ENCODE results near the gene RAB33B.

RAB33B gene

GRCh38 chr4:139470295-139470694 lies 16.4 kb downstream of the RAB33B start:
- Histone ChIP-seq H3K4me2 (ENCODE audit: low read depth, low read length, poor library complexity, severe bottlenecking) (no peak overlapping the region), H3K4me3 (ENCODE audit: insufficient read depth, low read length, poor library complexity, severe bottlenecking) (no peak overlapping the region), H2AFZ (ENCODE audit: low read depth, low read length, severe bottlenecking) (no peak overlapping the region), H3F3A (ENCODE audit: insufficient read depth) (no peaks in the 10 kb centered on the region), H3K27ac (ENCODE audit: low read depth, low read length) (no peak overlapping the region), H3K27me3 (ENCODE audit: low read length) (no peaks in the 10 kb centered on the region), H3K79me2 (ENCODE audit: insufficient read depth, low read length) (peaks cover 36% of the 10 kb centered on the region; the same call in 1 of the 2 replicates), H4K20me1 (ENCODE audit: low read depth, low read length) (no peaks in the 10 kb centered on the region), H3K9ac (ENCODE audit: low read length) (no peak overlapping the region), H3K9me3 (ENCODE audit: insufficient read depth, low read length) (no peaks in the 10 kb centered on the region), H3K9me2 (replicated peaks; ENCODE audit: insufficient read depth, low read length) (no peaks in the 10 kb centered on the region), H3K36me3 (ENCODE audit: low read length) (peaks cover 3% of the 10 kb centered on the region; the same call in 1 of the 2 replicates)
- no peak for TF ChIP-seq EZH2phosphoT487 (conservative IDR thresholded peaks at IDR 0.05; ENCODE audit: low read length)
- no peak for TF ChIP-seq CTCF (IDR thresholded peaks at IDR 0.05; ENCODE audit: insufficient read depth, low read length, poor library complexity, severe bottlenecking)

GRCh38 chr4:139470997-139471665 lies 17.2 kb downstream of the RAB33B start:
- no peak overlapping the region for H3K9ac ChIP-seq (ENCODE audit: low read length)
- TF ChIP-seq EZH2phosphoT487 (conservative IDR thresholded peaks at IDR 0.05; ENCODE audit: low read length) (no peak), CTCF (IDR thresholded peaks at IDR 0.05; ENCODE audit: insufficient read depth, low read length, poor library complexity, severe bottlenecking) (no peak)
- H3K27ac ChIP-seq (ENCODE audit: low read depth, low read length): no peak overlapping the region
- H2AFZ ChIP-seq (ENCODE audit: low read depth, low read length, severe bottlenecking): no peak overlapping the region
- H3K9me2 ChIP-seq (replicated peaks; ENCODE audit: insufficient read depth, low read length): no peaks in the 10 kb centered on the region
- H3K36me3 ChIP-seq (ENCODE audit: low read length): peaks cover 3% of the 10 kb centered on the region; the same call in 1 of the 2 replicates
- H3K9me3 ChIP-seq (ENCODE audit: insufficient read depth, low read length): no peaks in the 10 kb centered on the region
- no peak overlapping the region for H3K4me3 ChIP-seq (ENCODE audit: insufficient read depth, low read length, poor library complexity, severe bottlenecking)
- no peaks in the 10 kb centered on the region for H4K20me1 ChIP-seq (ENCODE audit: low read depth, low read length)
- no peak overlapping the region for H3K4me2 ChIP-seq (ENCODE audit: low read depth, low read length, poor library complexity, severe bottlenecking)
- H3K79me2 ChIP-seq (ENCODE audit: insufficient read depth, low read length): peaks cover 31% of the 10 kb centered on the region; the same call in 1 of the 2 replicates
- no peaks in the 10 kb centered on the region for H3K27me3 ChIP-seq (ENCODE audit: low read length)
- no peaks in the 10 kb centered on the region for H3F3A ChIP-seq (ENCODE audit: insufficient read depth)

- H3K9me3 ChIP-seq (ENCODE audit: insufficient read depth, low read length): no peaks in the 10 kb centered on the region
- peaks cover 30% of the 10 kb centered on the region; the same call in 1 of the 2 replicates for H3K79me2 ChIP-seq (ENCODE audit: insufficient read depth, low read length)
- H3K36me3 ChIP-seq (ENCODE audit: low read length): peaks cover 3% of the 10 kb centered on the region; the same call in 1 of the 2 replicates
- H2AFZ ChIP-seq (ENCODE audit: low read depth, low read length, severe bottlenecking): no peak overlapping the region
- no peaks in the 10 kb centered on the region for H3F3A ChIP-seq (ENCODE audit: insufficient read depth)
- H3K9me2 ChIP-seq (replicated peaks; ENCODE audit: insufficient read depth, low read length): no peaks in the 10 kb centered on the region
- H3K27me3 ChIP-seq (ENCODE audit: low read length): no peaks in the 10 kb centered on the region
- TF ChIP-seq EZH2phosphoT487 (conservative IDR thresholded peaks at IDR 0.05; ENCODE audit: low read length): no peak
- no peak for TF ChIP-seq CTCF (IDR thresholded peaks at IDR 0.05; ENCODE audit: insufficient read depth, low read length, poor library complexity, severe bottlenecking)
- no peak overlapping the region for H3K27ac ChIP-seq (ENCODE audit: low read depth, low read length)
- no peaks in the 10 kb centered on the region for H4K20me1 ChIP-seq (ENCODE audit: low read depth, low read length)
- H3K4me3 ChIP-seq (ENCODE audit: insufficient read depth, low read length, poor library complexity, severe bottlenecking): no peak overlapping the region
- no peak overlapping the region for H3K9ac ChIP-seq (ENCODE audit: low read length)
- no peak overlapping the region for H3K4me2 ChIP-seq (ENCODE audit: low read depth, low read length, poor library complexity, severe bottlenecking)
Measured at GRCh38 chr4:139472852-139473251, 18.9 kb downstream of the RAB33B start.
